Adrenal gland (tissue), 12 donors: ENCODE results near the gene AP2A1. TPM values are rescaled to one million over a fixed set of nuclear protein-coding genes. Genes with fewer than 3 reads are reported as not detected.

Source experiments
- DNase-seq, 7 donors: peaks; one replicate each; pipeline ENCODE4 v3.0.0-alpha.2; 2019 to 2020
- H3K27ac ChIP-seq, 5 donors: fragments of 200-600 bp; sonication (generic) in 4 of 5; 1 replicate in 3 of 5; 2 replicates in 2 of 5; pipeline versions ENCODE4 v1.5.1 to v1.8.0; 2016 to 2020; ENCODE audit warnings: mild to moderate bottlenecking in 1 of 5
- H3K27me3 ChIP-seq: fragments of 200-600 bp; 2 replicates; pipeline ENCODE4 v1.8.0; 2021
- H3K36me3 ChIP-seq, 2 donors: fragments of 200-600 bp; replicated peaks in 1 of 2; 1 replicate in 1 of 2; 2 replicates in 1 of 2; pipeline versions ENCODE4 v1.5.1 to v1.8.0; 2018 to 2022
- H3K4me1 ChIP-seq, 2 donors: fragments of 200-600 bp; replicated peaks in 1 of 2; 1 replicate in 1 of 2; 2 replicates in 1 of 2; pipeline versions ENCODE4 v1.5.1 to v1.8.0; 2018 to 2021
- H3K4me3 ChIP-seq, 4 donors: fragments of 200-600 bp; sonication (generic) in 3 of 4; one replicate each; pipeline ENCODE4 v1.5.1; 2016 to 2018
- H3K9me3 ChIP-seq, 3 donors: fragments of 200-600 bp; sonication (generic) in 1 of 3; replicated peaks in 1 of 3; 1 replicate in 2 of 3; 2 replicates in 1 of 3; pipeline versions ENCODE4 v1.5.1 to v1.8.0; 2016 to 2021
- CTCF ChIP-seq, 6 experiments: fragments of 450-650 bp in 4 of 6; fragments of 200-600 bp in 2 of 6; sonication (generic) in 1 of 6; IDR thresholded peaks; 1 replicate in 5 of 6; 2 replicates in 1 of 6; pipeline versions ENCODE4 v1.5.1 to v1.8.0; 2016 to 2021; ENCODE audit warnings: antibody characterized with exemption in 6 of 6, mild to moderate bottlenecking in 2 of 6, moderate library complexity in 1 of 6
- POLR2A ChIP-seq, 2 donors: fragments of 450-650 bp; IDR thresholded peaks; one replicate each; pipeline ENCODE4 v1.6.1; 2017; ENCODE audit warnings: antibody characterized with exemption in 2 of 2, mild to moderate bottlenecking in 2 of 2, moderate library complexity in 1 of 2
- WGBS, 4 donors: extraction: QIAGEN DNeasy Blood & Tissue Kit in 2 of 4; methylation state at CpG; one replicate each; pipeline versions ENCODE4 v1.1.5 to v1.1.7; 2013 to 2017; 5-methylcytosine and 5-hydroxymethylcytosine counted together
- intact Hi-C, 2 donors: fragments of 100-400 bp; cut with DNase I; formaldehyde crosslinking; loops; one replicate each; pipeline versions ENCODE4 v1.14.1 to v1.15.0; 2022 to 2023
- polyA plus RNA-seq, 3 donors: library from polyadenylated mRNA; stranded (reverse); fragments of 200-250 nt in 2 of 3; fragments of 350-450 nt in 1 of 3; fragmentation: Illumina TruSeq in 1 of 3; extraction: RNeasy Lipid Tissue Mini Kit (QIAGEN cat#74804) in 1 of 3; gene quantifications; one replicate each; pipeline ENCODE4 v1.2.3, GENCODE V29; 2013 to 2014
- total RNA-seq, 9 donors: library from RNA; depleted of rRNA in 4 of 9; stranded (reverse); fragments of >200 nt in 4 of 9; fragments of 120-200 nt in 1 of 9; fragmentation: NEBNext Ultra II Directional in 1 of 9; extraction: Animal tissue kit (Norgen Biotek cat#: 25700) in 1 of 9; gene quantifications; one replicate each; pipeline versions ENCODE4 v1.1.0 to v1.2.4, GENCODE V29; 2013 to 2023
- donor health status: healthy with polysubstance abuse.
- donor health status: Bipolar disorder and iron deficiency.
- donor health status: DM: yes; HTN: yes; CAD: no.
- donor health status: DM: no; HTN: no; CAD: no.
- donor health status: DM: no; HTN: no; CAD: no.
- donor health status: DM: yes; HTN: yes; CAD: no.

AP2A1 gene
- total and polyA plus RNA-seq, 12 donors, result 59.8 to 455 (median 239) TPM

GRCh38 chr19:49727217-49728030 is 39.4 kb upstream of the AP2A1 start:
- peak; percentile 57 to 89 (median 84) for DNase-seq
- intact Hi-C loops, result no loop called here
- Histone ChIP-seq H3K27me3 (no peaks in the 10 kb centered on the region), H3K9me3 (no peaks in the 10 kb centered on the region), H3K4me3 (peak overlapping the region in 1 of 4 donors; percentile 32), H3K36me3 (no peaks in the 10 kb centered on the region), H3K27ac (peak overlapping the region in 4 of 5 donors; percentile 43 to 90 (median 74)), H3K4me1 (peaks cover 11 to 14% of the 10 kb centered on the region in 2 donors)
- 31 to 50% (median 35%) methylated on average over 20 to 23 of the region's 23 CpGs for WGBS, 4 donors
- TF ChIP-seq CTCF (IDR thresholded peaks at IDR 0.05) (no peak), POLR2A (IDR thresholded peaks at IDR 0.05) (peak in 1 of 2 donors; percentile 67)

- 63 to 85% (median 77%) methylated on average over 5 of the region's 5 CpGs for WGBS, 4 donors
- DNase-seq, result no peak
- Histone ChIP-seq H3K4me1 (peaks cover 11 to 14% of the 10 kb centered on the region in 2 donors), H3K27me3 (no peaks in the 10 kb centered on the region), H3K36me3 (no peaks in the 10 kb centered on the region), H3K27ac (no peak overlapping the region), H3K9me3 (no peaks in the 10 kb centered on the region), H3K4me3 (no peak overlapping the region)
- intact Hi-C loops, result no loop called here
- TF ChIP-seq CTCF (IDR thresholded peaks at IDR 0.05), result no peak
- no peak for TF ChIP-seq POLR2A (IDR thresholded peaks at IDR 0.05)
Measured at GRCh38 chr19:49730166-49730565, 36.6 kb upstream of the AP2A1 start.

- Histone ChIP-seq H3K4me3 (no peak overlapping the region), H3K36me3 (no peaks in the 10 kb centered on the region), H3K27me3 (no peaks in the 10 kb centered on the region), H3K4me1 (no peaks in the 10 kb centered on the region), H3K9me3 (no peaks in the 10 kb centered on the region), H3K27ac (no peak overlapping the region)
- WGBS, 4 donors, result 85 to 91% (median 89%) methylated on average over 4 of the region's 4 CpGs
- intact Hi-C loops, result no loop called here
- TF ChIP-seq CTCF (IDR thresholded peaks at IDR 0.05) (no peak), POLR2A (IDR thresholded peaks at IDR 0.05) (no peak)
- DNase-seq, result no peak
Measured at GRCh38 chr19:49738268-49738667, 28.5 kb upstream of the AP2A1 start.

- DNase-seq, result no peak
- no peaks in the 10 kb centered on the region for H3K27me3 ChIP-seq
- WGBS, 4 donors, result 73 to 94% (median 84%) methylated on average over 1 of the region's 1 CpG
- no peak overlapping the region for H3K27ac ChIP-seq
- H3K36me3 ChIP-seq, result no peaks in the 10 kb centered on the region
- H3K4me1 ChIP-seq, result no peaks in the 10 kb centered on the region
- no peak for TF ChIP-seq CTCF (IDR thresholded peaks at IDR 0.05)
- TF ChIP-seq POLR2A (IDR thresholded peaks at IDR 0.05), result no peak
- H3K9me3 ChIP-seq, result no peaks in the 10 kb centered on the region
- intact Hi-C loops, result no loop called here
- no peak overlapping the region for H3K4me3 ChIP-seq
Measured at GRCh38 chr19:49739098-49739497, 27.7 kb upstream of the AP2A1 start.
